HG03378 (cell line): ENCODE measurements around the gene SARDH.

Experiments
- ATAC-seq: cut with Tn5 transposase; IDR thresholded peaks from one replicate; pipeline ENCODE4 v1.9.1; 2021; ENCODE audit warnings: mild to moderate bottlenecking, moderate library complexity; ENCODE audit not compliant: unreplicated experiment

Gene SARDH

DNA sequence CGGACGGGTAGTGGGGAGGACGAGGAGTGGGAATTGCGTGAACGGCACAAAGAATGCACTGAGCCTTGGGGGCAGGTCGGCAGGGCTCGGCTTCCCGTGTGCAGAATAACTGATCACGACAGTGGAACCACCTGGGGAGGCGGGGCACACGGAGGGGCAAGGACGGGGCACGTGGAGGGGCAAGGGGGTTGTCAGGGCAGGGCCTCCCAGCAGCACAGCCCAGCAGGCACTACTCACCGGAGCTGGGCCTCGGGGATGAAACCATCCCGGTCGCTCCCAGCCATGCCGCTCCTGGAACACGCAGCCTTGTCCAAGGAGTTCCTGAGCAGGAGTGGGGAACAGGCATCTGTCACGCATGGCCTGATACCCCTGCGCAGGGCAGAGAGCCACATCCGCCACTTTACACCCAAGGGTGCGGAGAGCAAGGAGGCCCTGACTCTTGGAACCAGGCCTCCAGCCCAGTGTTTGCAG is 33.4 kb downstream of the SARDH start:
- no peak for ATAC-seq

DNA sequence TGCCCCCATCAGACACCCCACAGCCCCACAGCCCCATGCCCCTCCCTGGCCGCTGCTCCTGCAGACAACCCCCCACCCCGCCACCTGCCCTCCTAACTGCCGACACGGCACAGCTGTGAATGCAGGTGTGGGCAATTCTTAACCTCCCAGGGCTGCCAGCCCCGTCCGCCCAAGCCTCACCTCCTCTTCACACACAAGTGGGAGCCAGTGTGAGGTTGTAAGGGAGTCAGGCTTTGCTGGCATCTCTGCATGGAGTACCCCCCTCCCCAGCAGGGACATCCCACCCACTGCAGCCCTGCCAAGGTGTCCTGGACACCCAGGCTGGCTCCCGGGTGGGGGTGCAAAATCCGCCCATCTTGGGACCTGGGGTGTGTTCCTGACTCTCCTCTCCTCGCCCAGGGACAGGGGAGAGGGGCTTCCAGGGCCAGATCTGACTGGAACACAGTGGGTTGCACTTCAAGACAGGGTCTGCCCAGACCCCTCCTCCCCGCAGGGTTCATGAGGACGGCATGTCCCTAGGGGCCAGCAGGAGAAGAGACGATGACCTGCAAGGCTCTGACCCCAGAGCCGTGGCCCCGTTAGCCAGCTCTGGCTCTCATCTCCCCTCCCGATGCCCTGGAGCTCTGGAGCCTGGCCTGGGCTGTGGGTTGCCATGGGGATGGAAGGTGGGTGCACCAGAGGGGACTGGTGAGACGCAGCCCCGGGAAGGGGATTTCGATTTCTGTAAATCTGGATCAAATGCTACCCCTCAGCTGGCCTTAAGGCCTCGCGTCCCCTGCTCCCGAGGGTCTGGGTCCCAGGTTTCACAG is 34.4 kb downstream of the SARDH start:
- ATAC-seq: no peak

DNA sequence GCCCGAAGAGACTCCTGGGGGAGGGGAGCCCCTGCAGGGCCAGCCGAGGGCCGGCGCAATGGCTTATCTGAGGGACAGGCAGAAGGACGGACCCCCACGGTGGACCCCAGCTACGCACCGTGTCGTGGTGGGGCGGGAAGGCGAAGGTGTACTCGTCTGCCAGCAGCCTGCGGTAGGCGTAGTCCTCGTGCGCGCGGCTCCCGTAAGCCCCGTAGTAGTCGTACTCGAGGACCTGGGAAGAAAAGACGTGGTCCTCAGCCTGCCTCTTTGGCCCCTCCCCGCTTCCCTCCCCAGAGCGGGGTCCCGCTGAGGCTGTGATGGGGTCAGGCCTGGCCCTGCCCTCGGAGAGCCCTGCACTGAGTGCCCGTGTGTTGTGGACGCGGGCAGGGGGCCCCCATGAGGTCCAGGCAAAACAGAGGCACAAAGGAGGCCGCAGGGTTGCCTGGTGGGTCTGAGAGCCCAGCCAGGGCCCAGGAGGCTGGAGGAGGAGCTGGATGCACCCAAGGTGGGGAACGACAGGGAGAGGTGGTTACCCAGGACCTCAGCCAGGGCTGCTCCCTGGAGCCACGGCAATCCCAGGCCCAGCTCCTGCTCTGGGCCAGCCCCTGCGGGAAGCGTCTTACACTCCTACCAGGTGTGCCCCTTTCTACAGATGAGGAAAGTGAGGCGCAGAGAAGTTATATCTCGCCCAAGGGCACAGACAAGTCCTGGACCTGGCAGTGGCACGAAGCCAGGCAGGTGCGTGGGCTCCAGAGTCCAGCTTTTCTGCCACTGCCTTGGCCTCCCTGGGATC is 35.2 kb downstream of the SARDH start:
- no peak for ATAC-seq

DNA sequence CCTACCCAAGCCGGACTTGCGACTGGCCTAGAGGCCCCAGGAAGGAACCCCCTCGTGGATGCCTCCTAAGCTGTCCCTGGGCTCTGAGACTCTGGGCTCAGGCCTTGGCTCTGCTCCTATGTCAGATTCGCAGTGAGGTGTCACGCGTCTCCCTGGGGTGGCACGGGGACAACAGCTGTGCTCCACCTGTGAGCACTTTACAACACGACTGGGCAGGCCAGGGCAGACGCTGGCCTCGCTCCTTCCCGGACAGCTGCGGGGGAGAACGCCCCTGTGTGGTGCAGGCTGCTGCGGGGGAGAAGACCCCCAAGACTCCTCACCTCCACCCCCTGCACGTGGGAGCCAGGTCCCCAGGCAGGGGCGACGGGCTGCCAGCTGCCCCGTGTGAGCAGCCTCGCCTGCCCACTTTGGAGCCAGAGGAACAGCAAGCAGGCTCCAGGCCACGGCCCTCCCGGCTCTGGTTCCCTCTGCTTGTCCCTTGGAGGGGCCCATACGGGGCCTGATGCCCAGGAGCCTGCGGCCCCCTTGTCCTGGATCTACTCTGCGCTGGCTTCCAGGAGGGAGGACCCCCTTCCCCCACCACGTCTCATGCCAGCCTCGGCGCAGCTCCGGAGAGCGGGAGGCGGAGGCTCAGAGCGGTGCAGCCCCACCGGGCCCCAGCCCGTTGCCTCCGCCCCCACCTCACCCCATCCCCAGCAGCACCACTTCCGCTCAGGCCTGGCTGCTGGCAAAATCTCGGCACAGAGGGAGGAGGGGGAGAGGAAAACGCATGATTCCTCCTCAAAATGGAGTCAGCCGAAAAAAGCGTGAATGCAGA is 36.0 kb downstream of the SARDH start:
- ATAC-seq: no peak

DNA sequence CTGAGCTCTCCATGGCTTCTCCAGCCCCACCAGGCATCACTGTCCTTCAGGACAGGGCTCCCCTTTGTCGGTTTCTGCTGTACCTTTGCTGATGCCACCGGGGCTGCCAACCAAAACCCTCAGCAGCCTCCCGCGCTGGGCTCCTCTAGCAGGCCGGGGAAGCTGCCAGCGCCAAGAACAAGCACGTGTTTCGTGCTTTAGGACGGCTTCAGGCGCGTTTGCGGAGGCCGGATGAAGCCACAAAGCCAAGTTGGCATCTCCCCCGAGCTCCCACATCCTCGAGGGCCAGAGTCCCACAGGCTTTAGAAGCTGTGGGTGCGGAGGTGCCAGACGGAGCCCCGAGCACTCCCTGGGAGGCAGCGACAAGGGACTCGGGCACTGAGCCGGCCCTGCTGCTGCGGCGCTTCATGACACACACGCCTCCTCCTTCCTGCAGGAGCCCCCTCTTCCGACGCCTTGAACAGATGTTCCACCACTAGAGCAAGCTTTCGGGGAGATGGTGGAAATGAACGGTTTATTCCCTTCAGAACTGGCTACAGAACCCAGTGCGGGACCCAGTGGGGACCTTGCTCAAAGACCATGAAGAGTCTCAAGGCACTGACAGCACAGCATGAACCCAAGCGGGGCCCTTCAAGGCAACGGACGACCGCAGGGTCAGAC is 36.7 kb downstream of the SARDH start:
- ATAC-seq: no peak

DNA sequence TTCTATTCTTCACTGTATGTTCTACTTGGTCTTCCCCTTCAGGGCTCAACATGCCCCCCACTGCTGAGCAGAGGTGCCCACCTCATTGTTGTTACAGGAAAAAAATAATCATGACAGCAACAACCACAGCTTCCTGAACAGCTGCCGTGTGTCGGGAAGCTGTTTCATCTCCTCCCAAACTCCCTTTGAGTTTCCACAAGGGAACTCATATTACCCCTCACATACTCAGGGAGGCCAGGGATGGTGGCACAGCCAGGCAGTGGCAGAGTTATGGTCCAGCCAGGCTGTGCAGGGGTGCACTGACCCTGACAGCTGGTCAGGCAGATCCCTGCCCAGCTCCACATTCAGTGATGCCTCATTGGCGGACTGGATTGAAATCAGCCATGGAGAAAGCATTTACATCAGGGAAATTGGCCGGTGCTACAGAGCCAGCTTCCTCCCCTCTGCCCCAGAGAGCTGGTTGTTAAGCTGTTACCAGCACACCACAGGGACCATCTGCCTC is 37.3 kb downstream of the SARDH start:
- ATAC-seq: no peak

DNA sequence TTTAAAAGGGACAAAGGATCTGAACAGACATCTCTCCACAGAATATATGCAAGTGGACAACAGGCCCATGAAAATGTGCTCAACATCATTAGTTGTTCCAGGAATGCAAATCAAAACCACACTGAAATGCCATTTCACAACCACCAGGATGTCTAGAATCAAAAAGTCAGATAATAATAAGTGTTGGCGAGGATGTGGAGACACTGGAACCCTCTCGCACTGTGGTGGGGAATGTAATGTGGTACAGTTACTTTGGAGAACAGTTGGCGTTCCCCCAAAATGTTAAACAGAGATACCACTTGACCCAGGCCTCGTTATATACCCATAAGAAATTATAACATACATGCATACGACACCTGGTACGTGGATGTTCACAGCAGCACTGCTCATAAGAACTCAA is 38.6 kb downstream of the SARDH start:
- ATAC-seq: no peak

DNA sequence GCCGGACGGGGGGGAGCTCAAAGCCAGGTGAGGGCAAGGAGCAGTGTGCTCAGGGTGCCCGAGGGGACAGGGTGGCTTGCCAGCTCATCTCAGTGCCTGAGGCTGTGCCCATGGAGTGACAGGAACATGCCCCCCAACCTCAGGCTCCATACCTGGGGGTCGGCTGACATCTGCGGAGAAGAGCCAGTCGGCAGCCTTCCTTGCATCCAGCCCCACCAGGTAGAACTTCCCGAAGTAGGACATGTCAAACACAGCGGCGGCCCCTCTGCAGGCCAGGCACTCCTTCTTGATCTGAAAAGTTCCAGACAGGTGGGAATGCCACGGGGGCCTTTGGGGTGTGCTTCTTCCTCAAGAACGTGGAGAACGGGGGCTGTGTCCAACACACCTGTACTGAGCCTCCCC is 42.1 kb downstream of the SARDH start:
- no peak for ATAC-seq

DNA sequence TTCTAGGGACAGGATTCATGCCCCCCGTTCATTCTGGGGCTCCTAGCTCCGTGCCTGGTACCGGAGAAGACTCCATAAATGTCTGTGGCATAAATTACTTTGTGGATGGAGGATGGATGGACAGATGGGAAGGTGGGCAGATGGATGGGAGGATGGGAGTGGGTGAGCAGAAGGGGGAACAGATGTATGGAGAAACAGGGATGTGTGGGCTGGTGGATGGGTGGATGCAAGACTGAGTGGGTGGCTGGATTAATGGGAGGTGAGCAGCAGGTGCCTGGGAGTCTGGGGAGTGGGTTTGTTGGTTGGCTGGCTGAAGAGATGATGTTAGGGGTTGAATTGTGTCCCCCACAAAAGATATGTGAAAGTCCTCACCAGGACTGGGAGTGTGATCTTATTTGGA is 43.5 kb downstream of the SARDH start:
- ATAC-seq: no peak

DNA sequence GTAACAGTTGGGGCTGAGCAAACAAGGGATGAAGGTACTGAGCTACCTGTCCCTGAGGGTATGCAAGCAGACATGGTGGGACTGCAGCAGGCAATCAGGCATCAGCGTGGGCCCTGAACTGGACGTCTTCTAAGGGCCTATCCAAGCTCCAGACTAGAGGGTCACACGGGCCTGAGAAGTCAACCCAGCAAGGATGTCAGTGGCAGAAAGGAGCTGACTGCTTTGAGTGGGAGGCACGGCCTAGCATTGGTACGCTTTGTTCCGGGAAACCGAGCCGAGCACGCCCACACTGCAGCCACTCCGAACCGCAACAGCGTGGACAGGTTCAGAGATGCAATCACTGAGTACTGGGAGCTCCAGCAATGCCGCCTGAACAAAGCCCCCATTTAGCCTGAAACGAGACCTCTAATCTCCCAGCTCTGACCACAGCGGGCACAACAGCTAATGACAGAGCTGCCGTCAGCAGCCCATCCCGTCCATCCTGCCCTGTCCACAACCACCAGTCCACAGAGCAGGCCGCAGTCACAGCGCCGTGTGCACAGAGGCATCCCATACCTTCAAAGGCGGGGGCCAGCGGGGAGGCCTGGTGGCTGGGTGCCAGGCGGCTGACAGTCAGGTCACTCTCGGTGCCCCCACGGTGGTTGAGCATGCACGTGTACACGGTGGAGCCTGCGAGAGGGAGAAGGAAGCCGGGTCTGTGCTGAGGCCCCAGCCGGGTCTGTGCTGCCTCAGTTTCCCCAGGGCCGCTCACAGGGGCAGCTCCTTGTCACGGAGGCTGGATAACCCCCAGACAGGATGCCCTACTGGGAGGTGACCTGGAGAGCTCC is 44.2 kb downstream of the SARDH start:
- no peak for ATAC-seq

DNA sequence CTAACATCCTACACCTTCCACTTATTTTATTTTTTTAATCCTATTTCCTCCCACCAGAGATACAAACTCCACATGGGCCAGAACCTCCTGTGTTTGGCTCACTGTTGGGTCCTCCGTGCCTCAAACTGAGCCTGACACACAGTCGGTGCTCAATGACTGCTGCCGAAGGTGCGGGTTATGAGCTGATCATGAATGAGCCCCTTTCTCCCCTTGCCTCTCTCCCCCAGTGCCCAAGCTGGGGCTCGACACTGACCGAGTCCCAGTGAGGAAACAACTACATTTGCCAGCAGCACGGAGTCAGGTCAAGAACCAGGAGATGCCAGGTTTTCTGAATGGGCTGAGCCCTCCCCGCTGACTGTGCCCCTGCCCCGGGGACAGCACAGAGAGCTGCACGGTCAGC is 45.0 kb downstream of the SARDH start:
- no peak for ATAC-seq

DNA sequence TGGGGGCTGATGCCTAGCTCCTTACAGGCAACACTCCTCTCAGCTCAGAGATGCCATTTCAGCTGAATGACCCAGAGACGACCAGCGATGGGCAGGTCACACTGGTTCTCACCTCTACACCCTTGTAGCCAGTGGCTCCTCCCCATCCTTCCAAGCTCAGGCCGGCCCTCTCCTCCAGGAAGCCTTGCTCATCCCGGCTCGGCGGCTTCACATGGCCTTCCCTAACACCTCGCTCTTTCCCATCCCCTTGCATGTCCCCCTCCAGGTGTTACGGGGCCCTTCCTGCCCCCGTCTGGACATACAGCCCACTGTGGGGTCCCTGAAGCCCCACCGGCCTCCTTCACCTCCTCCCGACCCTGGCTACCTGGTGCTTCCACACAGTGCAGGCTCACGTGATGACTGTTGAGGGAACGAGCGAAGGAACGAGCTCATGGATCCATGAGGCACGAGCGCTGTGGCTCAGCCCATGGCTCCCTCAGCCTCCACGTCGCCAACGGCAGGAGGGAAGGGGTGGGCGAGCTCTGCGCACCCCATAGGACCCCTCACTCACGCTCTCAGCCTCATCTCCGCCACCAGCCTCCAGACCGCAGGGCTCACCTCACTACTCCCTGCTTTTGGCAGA is 45.7 kb downstream of the SARDH start:
- ATAC-seq: no peak

DNA sequence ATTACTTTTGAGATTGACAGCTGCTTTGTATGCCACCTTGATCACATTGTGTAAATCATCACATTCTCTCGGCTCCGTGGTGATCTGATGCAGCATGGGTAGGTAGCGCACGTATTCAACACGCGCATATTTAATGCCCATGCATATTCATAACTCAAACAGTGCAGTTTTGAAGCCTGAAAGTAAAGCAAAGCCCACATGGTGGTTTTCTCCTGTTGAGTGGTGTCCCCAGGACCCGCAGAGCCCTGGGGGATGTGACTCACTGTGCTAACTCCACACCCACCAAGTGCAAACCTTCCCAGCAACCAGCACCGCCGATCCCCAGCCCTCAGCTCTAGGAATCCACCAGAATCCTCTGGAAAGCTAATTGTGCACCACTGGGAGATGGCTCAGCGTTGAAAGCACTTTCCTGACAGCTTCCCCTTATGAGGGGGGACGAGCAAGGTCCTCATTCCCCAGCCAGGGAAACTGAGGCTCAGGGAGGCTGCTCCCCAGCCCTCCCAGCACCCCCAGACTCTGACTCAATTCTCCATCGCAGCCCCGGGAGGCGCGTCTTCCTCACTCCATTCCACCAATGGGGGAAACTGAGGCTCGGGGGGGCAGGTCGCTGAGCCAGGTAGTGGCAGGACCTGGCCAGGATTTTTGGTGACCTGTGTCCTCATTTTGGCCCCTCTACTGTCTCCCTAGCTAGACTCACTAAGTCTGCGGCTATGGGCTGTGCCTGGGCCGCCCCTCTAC is 46.4 kb downstream of the SARDH start:
- ATAC-seq: no peak

DNA sequence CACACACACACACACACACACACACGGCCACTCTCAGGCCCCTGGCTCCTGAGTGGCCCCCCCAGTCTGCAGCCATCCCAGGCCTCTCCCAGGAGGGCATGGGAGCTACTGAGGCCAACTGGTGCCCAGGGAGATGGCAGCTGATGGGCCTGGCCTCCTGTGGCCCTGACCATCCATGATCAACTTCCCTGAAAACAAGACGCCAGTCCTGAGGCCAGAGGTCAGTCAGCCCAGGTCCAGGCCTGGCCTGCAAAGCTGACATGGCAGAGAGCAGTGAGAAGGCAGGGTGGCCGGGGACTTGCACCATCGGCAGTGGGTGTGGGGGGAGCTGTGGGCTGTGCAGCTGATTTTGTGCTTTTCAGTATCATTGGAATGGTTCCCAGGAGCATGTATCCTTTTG is 47.0 kb downstream of the SARDH start:
- no peak for ATAC-seq

DNA sequence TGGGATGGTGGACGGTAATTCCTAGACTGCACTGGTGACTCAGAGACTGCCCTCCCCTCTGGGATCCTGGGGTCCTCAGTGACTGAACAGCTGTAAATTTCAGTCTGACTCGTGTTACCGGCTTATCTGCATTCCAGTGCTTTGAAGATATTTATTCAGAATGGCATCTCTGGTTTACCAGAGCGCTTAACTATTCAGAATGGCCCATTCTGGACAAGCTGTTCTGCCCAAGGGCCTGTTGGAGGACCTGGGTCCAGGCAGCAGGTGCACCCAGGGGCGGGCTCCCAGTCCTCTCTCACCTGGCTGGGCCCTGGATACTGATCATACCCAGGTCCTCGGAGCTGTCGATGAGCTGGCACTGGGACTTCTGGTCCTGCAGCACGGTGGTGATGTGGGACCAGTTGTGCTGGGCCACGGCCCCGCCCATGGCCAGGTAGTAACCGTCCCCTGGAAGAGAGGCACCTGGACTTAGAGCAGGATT is 48.0 kb downstream of the SARDH start:
- no peak for ATAC-seq

DNA sequence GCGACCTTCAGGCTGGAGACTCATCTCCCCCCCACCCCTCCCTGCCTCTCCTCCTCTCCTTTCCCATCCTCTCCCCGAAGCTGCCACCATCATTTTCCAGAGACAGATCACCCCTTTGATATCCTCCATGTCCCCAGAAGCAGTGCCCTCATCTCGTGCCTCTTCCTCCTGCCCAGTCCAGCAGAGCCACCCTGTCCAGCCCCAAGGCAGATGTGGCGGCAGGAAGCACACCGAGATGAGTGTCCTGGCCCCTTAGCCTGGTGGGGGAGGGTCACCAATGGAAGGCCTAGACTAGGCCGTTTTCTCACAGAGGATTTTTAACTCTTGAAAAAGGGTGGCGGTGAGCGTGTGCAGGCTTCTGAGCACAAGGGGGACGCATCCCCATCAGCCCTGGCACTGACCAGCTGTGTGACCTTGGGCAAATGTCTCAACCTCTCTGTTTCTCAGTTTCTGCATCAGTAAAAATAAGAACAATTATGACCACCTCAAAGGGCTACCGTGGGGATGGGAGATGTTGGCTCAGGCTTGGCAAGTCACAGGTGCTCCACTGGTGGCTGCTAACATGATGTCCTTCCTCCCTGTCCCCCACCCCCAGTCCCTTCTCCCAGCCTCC is 48.9 kb downstream of the SARDH start:
- ATAC-seq: no peak

DNA sequence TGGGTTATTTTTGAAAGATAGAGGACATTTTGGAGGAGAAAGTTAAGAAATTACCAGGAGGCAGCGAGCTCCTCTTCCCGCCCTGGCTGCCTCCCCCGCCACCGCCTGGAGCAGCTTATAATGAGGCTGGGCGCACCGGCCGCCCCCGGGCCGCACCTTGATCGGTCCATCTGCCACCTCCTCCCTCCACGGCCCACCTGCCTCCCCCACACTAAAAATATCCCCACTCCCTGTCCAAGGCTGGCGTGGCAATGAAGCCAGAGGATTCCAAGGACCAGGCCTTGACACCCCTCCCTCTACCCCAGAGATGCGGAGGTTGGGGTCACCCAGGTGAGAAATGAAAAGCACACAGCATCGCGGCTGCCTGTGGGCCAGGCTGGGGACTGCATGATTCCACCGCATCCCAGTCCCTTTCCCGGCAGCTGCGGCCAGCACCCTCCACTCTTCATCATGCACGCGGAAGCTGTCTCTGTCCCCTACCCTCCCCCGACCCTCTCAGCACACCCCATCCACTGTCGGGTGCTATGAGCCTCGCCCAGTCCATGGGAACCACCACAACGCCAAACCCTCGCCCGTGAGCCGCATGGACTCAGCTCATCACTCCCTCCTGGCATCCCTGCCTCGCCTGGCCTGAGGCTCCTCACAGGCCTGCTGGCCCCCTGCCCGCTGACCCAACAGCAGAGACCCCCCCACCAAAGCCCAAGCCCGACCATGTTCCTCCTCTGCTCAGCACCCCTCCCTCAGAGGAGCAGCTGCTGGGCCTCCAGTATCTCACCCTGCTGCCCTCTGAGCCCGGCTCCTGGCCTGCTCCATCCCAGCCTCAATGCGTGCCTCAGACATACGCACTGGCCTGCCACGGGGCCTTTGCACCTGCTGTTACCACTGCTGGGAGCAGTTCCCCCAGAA is 50.0 kb downstream of the SARDH start:
- ATAC-seq: no peak
